ENCODE data around the gene H6PD.

Gene H6PD, protein sequence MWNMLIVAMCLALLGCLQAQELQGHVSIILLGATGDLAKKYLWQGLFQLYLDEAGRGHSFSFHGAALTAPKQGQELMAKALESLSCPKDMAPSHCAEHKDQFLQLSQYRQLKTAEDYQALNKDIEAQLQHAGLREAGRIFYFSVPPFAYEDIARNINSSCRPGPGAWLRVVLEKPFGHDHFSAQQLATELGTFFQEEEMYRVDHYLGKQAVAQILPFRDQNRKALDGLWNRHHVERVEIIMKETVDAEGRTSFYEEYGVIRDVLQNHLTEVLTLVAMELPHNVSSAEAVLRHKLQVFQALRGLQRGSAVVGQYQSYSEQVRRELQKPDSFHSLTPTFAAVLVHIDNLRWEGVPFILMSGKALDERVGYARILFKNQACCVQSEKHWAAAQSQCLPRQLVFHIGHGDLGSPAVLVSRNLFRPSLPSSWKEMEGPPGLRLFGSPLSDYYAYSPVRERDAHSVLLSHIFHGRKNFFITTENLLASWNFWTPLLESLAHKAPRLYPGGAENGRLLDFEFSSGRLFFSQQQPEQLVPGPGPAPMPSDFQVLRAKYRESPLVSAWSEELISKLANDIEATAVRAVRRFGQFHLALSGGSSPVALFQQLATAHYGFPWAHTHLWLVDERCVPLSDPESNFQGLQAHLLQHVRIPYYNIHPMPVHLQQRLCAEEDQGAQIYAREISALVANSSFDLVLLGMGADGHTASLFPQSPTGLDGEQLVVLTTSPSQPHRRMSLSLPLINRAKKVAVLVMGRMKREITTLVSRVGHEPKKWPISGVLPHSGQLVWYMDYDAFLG

DNA sequence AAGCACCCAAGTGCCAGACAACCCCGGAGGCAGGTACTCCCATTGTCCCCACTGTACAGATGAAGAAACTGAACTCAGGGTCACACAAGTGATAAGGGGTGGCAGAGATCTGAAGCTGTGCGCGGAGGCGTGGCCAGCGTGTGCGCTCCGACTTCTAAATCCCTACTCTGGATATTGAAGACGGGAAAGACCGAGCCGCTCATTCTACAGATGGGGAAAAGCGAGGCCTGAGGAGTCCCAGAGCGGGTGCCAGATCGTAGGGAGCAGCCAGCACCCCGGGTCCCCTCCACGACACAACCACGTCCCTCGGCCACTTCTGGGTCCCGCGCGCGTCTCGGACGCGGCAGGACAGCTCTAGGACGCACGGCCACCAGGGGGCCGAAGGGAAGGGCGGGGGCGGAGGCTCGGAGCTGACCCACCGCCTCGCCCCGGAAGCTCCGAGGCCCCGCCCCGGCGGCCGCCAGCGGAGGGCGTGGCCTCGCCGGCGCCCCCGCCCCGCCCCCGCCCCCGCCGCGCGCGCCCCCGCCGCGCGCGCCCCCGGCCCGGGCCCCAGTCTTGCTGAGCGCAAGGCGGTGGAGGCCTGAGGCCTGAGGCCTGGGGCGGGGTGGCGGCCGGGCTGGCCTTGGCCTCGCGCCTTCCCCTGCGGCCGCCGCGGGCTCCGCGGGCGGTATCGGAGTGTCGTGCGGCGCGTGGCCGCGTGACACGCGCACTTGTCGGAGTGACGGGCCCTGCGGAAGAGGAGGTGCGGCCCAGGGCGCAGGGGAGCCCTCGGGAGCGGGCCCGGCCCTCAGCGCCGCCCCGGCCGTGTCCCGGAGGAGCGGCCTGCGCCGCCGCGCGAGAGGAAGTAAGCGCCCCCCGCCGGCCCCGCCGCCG is at the start of gene H6PD:
TSS of gene H6PD (plus strand) at position 552 of the 873 bp plus-strand sequence. CDS start 10,161 bp downstream, outside the sequence.
- no peaks in the 10 kb centered on the region for H3K27me3 ChIP-seq (ENCODE audit: insufficient read depth, low read depth, severe bottlenecking)
- H3K36me3 ChIP-seq = no peaks in the 10 kb centered on the region
- peak within 1 kb of the TSS; percentile 69 for H3K4me3 ChIP-seq (ENCODE audit: low read depth, low read length)
- H3K27ac ChIP-seq = peak within 1 kb of the TSS; percentile 97
- TF ChIP-seq, protein P1, sequence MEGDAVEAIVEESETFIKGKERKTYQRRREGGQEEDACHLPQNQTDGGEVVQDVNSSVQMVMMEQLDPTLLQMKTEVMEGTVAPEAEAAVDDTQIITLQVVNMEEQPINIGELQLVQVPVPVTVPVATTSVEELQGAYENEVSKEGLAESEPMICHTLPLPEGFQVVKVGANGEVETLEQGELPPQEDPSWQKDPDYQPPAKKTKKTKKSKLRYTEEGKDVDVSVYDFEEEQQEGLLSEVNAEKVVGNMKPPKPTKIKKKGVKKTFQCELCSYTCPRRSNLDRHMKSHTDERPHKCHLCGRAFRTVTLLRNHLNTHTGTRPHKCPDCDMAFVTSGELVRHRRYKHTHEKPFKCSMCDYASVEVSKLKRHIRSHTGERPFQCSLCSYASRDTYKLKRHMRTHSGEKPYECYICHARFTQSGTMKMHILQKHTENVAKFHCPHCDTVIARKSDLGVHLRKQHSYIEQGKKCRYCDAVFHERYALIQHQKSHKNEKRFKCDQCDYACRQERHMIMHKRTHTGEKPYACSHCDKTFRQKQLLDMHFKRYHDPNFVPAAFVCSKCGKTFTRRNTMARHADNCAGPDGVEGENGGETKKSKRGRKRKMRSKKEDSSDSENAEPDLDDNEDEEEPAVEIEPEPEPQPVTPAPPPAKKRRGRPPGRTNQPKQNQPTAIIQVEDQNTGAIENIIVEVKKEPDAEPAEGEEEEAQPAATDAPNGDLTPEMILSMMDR (IDR thresholded peaks at IDR 0.05; ENCODE audit: low read depth, low read length) = peak; percentile 69
- no peaks in the 10 kb centered on the region for H3K9me3 ChIP-seq (ENCODE audit: severe bottlenecking)
- DNase-seq = peak; percentile 86

DNA sequence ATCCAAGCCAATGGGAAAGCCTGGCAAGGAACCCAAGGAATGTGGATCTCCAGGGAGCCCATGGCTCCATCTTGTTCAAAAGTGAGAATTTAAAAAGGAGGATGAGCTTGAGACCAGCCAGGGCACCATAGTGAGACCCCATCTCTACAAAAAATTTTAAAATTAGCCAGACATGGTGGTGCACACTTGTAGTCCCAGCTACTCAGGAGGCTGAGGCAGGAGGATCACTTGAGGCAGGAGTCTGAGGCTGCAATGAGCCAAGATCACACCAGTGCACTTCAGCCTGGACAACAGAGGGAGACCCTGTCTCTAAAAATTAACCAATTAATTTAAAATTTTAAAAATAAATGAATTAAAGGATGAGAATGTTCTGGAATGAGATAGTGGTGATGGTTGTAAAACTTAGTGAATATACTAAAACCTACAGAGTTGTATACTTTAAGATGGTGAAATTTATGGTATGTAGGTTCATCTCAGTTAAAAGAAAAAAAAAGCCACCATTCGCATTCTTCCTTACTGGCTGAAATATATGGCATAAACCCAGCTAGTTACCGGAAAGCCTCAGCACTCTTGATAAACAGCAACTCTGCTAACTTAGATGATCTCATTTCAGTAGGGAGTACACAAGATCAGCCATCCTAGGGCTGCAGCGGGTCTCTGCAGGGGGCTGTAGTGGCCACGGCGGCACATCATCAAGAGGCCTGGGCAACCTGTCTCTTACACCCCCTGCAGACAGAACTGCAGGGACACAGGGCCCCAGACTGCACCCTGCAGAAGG is 48.3 kb upstream of the H6PD start:
- Histone ChIP-seq H3K4me3 (ENCODE audit: low read depth, low read length) (no peak overlapping the region), H3K27me3 (ENCODE audit: insufficient read depth, low read depth, severe bottlenecking) (no peaks in the 10 kb centered on the region), H3K9me3 (ENCODE audit: severe bottlenecking) (no peaks in the 10 kb centered on the region), H3K27ac (no peak overlapping the region), H3K36me3 (peaks cover 29% of the 10 kb centered on the region)
- TF ChIP-seq, protein P1 (IDR thresholded peaks at IDR 0.05; ENCODE audit: low read depth, low read length) = no peak
- no peak for DNase-seq

DNA sequence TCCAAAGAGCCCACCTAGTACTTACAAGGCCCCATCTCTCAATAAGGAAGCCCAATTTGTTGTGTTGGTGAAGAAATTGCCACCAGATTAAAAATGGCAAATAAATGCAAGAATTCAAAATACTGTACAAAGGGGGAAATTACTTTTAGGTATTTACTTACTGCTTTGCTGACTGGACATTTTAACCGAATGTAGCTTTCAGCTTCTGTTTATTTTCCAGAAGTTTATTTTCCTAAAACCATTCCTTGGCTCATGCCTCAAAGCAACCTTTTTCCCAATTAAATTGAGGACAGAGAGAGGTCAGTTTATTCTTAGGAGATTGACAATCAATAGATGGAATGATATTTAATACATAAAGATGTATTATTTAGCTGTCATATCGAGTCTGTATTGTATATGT is 47.6 kb upstream of the H6PD start:
- TF ChIP-seq, protein P1 (IDR thresholded peaks at IDR 0.05; ENCODE audit: low read depth, low read length) = no peak
- Histone ChIP-seq H3K36me3 (peaks cover 23% of the 10 kb centered on the region), H3K27me3 (ENCODE audit: insufficient read depth, low read depth, severe bottlenecking) (no peaks in the 10 kb centered on the region)

DNA sequence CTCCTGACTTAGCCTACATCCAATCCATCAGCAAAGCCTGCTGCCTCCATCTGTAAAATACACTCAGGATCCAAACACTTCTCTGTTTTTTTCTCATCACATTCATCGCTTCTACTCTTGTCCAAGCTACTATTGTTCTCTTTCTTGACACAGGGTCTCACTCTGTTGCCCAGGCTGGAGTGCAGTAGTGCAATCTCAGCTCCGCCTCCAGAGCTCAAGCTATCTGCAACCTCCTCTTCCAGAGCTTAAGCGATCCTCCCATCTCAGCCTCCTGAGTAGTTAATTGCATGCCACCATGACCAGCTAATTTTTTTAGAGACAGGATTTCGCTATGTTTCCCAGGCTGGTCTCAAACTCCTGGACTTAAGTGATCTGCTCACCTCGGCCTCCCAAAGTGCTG is 44.3 kb upstream of the H6PD start:
- peaks cover 6% of the 10 kb centered on the region for H3K36me3 ChIP-seq
- DNase-seq = no peak
- no peak overlapping the region for H3K4me3 ChIP-seq (ENCODE audit: low read depth, low read length)
- no peak overlapping the region for H3K27ac ChIP-seq
- H3K9me3 ChIP-seq (ENCODE audit: severe bottlenecking) = no peaks in the 10 kb centered on the region
- TF ChIP-seq, protein P1 (IDR thresholded peaks at IDR 0.05; ENCODE audit: low read depth, low read length) = no peak
- H3K27me3 ChIP-seq (ENCODE audit: insufficient read depth, low read depth, severe bottlenecking) = no peaks in the 10 kb centered on the region

More for the DNA sequence above, 47.6 kb upstream of the H6PD start:
- DNase-seq = no peak
- Histone ChIP-seq H3K9me3 (ENCODE audit: severe bottlenecking) (no peaks in the 10 kb centered on the region), H3K4me3 (ENCODE audit: low read depth, low read length) (no peak overlapping the region), H3K27ac (no peak overlapping the region)

DNA sequence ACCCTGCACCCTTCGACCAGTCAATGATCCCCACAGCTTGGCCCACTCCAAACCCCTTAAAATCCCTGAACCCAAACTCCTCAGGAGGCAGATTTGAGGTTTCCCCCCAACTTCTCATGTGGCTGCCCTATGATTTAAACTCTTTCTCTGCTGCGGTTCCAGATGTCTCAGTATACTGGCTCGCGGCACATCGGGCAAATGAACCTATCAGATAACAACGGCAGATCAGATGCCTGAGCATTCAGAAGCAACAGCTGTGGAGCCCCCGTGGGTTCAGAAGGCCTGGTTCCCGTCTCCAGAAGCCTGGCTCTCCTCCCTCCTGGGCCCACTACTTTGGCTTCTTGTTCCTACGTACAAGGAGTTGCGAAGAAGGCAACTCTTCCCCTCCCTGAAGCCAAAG is 43.3 kb upstream of the H6PD start:
- TF ChIP-seq, protein P1 (IDR thresholded peaks at IDR 0.05; ENCODE audit: low read depth, low read length) = no peak
- Histone ChIP-seq H3K36me3 (no peaks in the 10 kb centered on the region), H3K27ac (no peak overlapping the region), H3K27me3 (ENCODE audit: insufficient read depth, low read depth, severe bottlenecking) (no peaks in the 10 kb centered on the region), H3K4me3 (ENCODE audit: low read depth, low read length) (no peak overlapping the region), H3K9me3 (ENCODE audit: severe bottlenecking) (no peaks in the 10 kb centered on the region)
- DNase-seq = no peak

Measured in WERI-Rb-1 (cell line).